GM19099 (cell line): ENCODE data around the gene NAV2.

ENCODE experiments used
- POLR2A ChIP-seq: IDR thresholded peaks from 3 replicates; pipeline ENCODE4 v1.6.1; 2011; ENCODE audit warnings: low read depth; ENCODE audit not compliant: insufficient read length; ENCODE audit errors: extremely low read depth

NAV2 gene

DNA sequence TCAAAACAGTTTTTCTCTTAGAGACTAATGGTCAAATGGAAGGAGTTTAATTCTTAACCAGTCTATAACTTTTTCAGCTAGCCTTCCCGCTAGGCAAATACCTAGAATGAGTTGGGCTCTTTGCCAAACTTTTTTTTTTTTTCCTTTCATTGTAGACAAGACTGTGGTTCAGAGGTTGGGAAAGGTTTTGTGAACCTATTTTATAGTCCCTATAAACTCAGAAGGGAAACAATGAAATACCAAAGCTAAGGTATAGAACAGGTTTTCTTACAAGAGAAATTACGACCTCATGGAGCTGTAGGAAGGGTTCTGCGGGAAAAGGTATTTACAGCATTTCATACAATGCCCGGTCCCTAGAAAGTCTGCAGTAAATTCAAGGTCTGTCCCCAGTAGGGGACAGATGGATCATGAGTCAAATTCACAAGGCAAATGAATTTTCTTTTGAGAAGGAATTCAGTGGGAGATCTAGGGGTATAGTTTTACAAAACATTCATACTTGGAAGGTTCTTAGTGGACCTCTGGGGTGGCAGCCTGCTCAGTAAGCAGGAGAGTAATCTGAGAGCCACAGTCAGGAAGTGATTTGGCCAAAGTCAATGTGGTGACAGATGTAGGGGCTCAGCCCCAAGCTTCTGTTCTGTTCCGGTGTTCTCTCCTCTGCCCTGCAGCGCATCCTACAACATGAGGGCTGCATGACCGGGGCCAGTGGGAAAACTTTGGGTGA lies 300.9 kb downstream of the NAV2 start:
- no peak for TF ChIP-seq POLR2A

DNA sequence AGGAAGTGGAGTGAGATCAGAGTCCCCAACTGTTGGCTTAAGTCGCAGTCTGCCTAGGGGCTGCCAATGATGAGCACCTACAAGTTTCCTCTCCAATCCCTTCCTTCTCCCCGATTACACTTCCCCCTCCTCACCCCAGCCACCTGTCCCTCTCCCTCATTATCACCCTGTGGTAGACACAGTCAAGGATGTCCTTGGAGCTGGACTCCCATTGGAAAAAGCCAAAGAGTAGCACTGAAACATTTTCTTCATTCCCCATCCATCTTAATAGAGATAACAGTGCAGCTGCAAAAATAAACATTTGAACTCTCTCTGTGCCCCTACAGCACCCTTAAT lies 301.4 kb downstream of the NAV2 start:
- no peak for TF ChIP-seq POLR2A

- TF ChIP-seq POLR2A = no peak
These were observed 302.5 kb downstream of the NAV2 start for GRCh38 chr11:20015101-20015500.

GRCh38 chr11:20015529-20016427 lies 303.1 kb downstream of the NAV2 start:
- TF ChIP-seq POLR2A = no peak

GRCh38 chr11:20016526-20016925 lies 303.9 kb downstream of the NAV2 start:
- no peak for TF ChIP-seq POLR2A

DNA sequence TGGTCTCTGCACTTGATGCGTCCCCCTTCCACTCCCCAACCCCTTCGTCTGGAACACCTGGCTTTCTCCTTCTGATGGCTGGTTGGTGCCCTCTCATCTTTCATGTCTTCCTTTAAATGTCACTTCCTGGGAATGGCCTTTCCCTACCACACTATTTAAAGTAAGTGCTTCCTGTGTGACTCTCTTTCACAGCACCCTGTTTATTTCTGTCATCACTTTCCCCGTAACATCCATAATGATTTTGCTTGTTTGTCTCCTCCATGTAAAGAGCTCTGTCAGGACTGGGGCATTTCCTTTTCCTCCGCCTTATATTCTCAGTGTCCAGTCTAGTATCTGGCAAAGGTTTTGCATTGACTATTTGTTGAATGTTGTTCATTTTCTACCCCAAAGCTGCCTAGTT lies 304.7 kb downstream of the NAV2 start:
- no peak for TF ChIP-seq POLR2A

GRCh38 chr11:20020198-20020597 lies 307.6 kb downstream of the NAV2 start:
- no peak for TF ChIP-seq POLR2A

DNA sequence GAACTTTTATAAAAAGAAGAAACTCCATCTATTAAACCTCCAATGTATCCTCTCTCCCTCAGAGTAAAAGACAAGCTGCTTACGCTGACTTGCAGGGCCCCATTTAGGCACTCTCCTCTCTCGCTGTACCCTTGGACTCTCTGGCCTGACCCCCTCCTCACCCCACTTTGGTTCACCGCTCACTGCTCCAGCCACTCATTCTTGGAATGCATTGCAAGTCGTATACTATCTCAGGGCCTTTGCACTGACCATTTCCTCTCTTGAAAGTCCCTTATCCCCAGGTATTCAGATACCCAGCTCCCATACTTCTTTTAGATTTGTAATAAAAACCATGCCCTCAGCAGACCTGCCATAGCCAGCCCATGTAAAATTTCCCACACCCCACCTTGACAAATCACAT lies 308.1 kb downstream of the NAV2 start:
- no peak for TF ChIP-seq POLR2A

GRCh38 chr11:20021212-20021611 lies 308.6 kb downstream of the NAV2 start:
- TF ChIP-seq POLR2A = no peak

GRCh38 chr11:20021771-20022362 lies 309.2 kb downstream of the NAV2 start:
- no peak for TF ChIP-seq POLR2A

- no peak for TF ChIP-seq POLR2A
These were observed 309.9 kb downstream of the NAV2 start for GRCh38 chr11:20022363-20023081.

GRCh38 chr11:20023082-20023426 lies 310.4 kb downstream of the NAV2 start:
- TF ChIP-seq POLR2A = no peak

GRCh38 chr11:20024172-20024935 lies 311.7 kb downstream of the NAV2 start:
- no peak for TF ChIP-seq POLR2A

DNA sequence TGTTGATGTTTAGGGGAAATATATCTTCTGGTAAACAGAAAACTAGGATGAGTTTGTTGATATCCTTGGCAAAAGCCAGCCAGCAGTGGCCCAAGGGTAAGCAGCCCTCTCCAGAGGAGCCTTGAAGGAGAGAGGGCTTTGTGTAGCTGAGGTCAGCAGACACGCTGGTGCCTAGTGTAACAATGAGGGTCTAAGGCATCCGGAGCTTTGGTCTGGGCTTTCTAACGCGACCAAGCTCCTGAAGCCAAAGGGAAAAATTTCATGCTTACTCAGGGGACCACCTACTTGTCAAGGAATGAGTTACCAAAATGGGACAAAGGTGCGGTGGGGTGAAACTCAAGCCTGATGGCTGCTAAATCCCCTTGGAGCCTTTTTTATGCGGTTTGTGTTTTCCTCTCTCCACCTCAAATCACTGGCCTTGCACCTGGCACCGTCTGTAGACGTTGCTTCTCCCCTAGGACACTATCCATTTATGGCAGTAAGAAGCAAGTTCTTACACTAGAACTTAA lies 312.7 kb downstream of the NAV2 start:
- no peak for TF ChIP-seq POLR2A
